NCI-H2029 (cell line): ENCODE results near the gene CELA2B.

Experiments
- DNase-seq: peaks from one replicate; lab custom pipeline; 2025; lab: John Stamatoyannopoulos, UW

Gene CELA2B

DNA sequence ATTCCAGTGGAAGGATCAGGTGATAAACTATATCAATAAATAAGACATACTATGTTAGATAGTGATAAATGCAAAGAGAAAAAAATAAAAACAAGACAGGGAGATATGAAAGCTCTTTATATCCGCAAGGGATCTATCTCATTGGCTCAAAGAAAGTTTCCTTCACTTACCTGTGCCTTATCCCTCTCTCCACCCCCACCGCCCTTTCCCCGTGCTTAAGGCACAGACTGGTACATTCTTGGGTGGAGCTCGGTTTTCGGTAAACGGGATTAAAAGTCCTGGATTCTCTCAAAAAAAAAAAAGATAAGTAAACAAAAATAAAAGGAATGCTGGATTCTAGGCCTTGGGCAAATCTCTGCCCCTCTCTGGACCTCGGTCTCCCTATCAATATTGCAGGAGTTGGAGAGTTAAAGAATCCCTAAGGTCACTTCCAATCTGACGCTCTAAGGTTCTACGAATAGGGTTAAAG, 50.2 kb downstream of the CELA2B start:
- no peak for DNase-seq

DNA sequence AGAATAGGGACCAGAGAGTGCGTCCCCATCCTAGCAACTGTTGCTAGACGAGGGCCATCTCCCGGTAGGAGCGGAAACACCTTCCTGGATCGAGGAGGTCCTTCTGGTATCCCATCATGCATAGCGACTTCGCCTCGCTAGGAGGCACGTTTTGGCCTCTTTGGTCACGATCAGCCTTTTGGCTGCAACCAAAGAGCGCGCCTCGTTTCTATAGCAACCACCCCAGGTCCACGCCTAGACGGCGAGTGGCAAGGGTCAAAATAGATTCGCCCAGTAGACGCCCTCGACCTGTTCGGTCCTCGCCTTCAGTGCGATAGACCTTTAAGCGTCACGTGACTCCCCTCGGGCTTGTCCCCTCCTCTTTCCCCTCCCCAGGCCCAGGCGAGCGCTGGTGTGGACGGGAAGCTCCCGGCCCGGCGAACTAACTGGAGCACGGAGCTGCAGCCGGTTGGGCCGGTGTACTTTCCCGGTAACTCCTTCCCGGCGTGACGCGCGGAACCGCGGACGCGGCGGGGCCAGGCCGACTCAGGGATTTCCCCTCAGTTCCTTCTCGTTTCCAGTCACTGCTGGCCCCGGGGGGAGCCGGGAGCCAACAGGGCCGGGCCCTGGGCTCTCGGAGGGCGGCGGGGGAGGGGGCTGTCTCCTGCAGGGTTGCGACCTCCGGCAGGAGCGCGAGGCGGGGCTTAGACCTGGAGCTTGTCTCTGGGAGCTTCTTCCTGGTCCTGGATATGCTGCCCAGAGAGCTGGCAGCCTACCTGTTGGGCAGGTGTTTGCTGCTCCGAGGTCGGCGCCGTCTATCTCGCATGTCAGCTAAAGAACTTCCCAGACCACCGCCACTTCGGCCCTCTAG, 50.8 kb downstream of the CELA2B start, which contains the start of gene DNAJC16:
TSS of gene DNAJC16 (plus strand) at position 359 of the 850 bp plus-strand sequence. CDS start 2,258 bp downstream, outside the sequence.
- DNase-seq, result peak; percentile 99

- DNase-seq, result no peak
Observed at GRCh38 chr1:15531003-15531402, 55.1 kb downstream of the CELA2B start.

- no peak for DNase-seq
Observed at GRCh38 chr1:15531682-15532081, 55.8 kb downstream of the CELA2B start.

DNA sequence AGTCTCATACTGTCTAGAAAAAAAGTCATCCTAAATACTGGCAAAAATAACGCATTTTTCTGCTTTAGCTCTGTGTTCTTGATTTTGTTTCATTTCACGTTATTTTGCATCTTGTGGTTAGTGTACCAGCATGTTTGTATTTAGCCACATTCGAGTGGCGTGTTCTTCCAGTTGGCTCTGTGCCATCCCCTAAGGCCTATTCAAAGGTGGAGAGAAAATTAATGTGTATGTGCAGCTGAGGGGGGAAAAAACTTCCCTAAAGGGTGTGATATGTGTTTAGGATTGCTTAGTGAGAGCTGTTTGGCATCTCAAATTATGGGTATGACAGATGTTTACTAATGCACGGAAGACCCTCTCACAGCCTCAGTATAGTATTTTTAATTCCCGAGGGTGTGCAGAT, 62.9 kb downstream of the CELA2B start:
- DNase-seq, result no peak

GRCh38 chr1:15540186-15540585, 64.3 kb downstream of the CELA2B start:
- DNase-seq, result no peak
